Astrocyte (in vitro differentiated cells and primary cell): ENCODE results near the gene RASL10B.

ENCODE experiments used
- EZH2 ChIP-seq: IDR thresholded peaks from 2 replicates; pipeline ENCODE4 v1.6.1; 2012; ENCODE audit warnings: mild to moderate bottlenecking, low read length, inconsistent platforms; ENCODE audit not compliant: insufficient read depth
- TF ChIP-seq, protein P1 (sequence below): IDR thresholded peaks from 2 replicates; pipeline ENCODE4 v1.5.1; 2011; ENCODE audit warnings: low read depth, mild to moderate bottlenecking, inconsistent platforms, low read length, moderate library complexity; ENCODE audit not compliant: insufficient read depth

GRCh38 chr17:35752945-35753764 lies 21.7 kb downstream of the RASL10B start, which contains the start of gene GAS2L2:
- TF ChIP-seq, protein P1, sequence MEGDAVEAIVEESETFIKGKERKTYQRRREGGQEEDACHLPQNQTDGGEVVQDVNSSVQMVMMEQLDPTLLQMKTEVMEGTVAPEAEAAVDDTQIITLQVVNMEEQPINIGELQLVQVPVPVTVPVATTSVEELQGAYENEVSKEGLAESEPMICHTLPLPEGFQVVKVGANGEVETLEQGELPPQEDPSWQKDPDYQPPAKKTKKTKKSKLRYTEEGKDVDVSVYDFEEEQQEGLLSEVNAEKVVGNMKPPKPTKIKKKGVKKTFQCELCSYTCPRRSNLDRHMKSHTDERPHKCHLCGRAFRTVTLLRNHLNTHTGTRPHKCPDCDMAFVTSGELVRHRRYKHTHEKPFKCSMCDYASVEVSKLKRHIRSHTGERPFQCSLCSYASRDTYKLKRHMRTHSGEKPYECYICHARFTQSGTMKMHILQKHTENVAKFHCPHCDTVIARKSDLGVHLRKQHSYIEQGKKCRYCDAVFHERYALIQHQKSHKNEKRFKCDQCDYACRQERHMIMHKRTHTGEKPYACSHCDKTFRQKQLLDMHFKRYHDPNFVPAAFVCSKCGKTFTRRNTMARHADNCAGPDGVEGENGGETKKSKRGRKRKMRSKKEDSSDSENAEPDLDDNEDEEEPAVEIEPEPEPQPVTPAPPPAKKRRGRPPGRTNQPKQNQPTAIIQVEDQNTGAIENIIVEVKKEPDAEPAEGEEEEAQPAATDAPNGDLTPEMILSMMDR = no peak
- TF ChIP-seq EZH2 = no peak
